A673 (cell line): ENCODE measurements around the gene SHISA5. TPM values are rescaled to one million over a fixed set of nuclear protein-coding genes. Genes with fewer than 3 reads are reported as not detected.

ENCODE experiments used
- BruUV-seq: library from RNA; stranded (reverse); fragments of 400-500 nt; replicated peaks from 2 replicates; lab custom pipeline; 2021; lab: Mats Ljungman, UMichigan
- CTCF ChIA-PET: fragments of 300-600 bp; sonication (Branson Sonifier 250); formaldehyde crosslinking; loops from one replicate; lab custom pipeline; 2022; ENCODE audit warnings: antibody characterized with exemption; lab: Charles Lee
- POLR2A ChIA-PET: fragments of 300-600 bp; sonication (Branson Sonifier 250); formaldehyde crosslinking; loops from one replicate; lab custom pipeline; 2022; ENCODE audit warnings: antibody characterized with exemption; ENCODE audit not compliant: low non-redundant PET; lab: Charles Lee
- DNase-seq: peaks from one replicate; pipeline ENCODE4 v3.0.0-alpha.2; 2015; ENCODE audit warnings: low spot score
- H3K27ac ChIP-seq: fragments of 200-600 bp; sonication (generic); 2 replicates; pipeline ENCODE4 v1.5.1; 2016; ENCODE audit warnings: mixed run types, low read depth, mild to moderate bottlenecking, mixed read lengths, antibody characterized with exemption, low read length; ENCODE audit not compliant: poor library complexity, severe bottlenecking
- H3K27me3 ChIP-seq: fragments of 200-600 bp; sonication (generic); replicated peaks from 2 replicates; pipeline ENCODE4 v1.6.1; 2017; ENCODE audit warnings: mixed run types, low read depth, mild to moderate bottlenecking, mixed read lengths, antibody characterized with exemption, low read length; ENCODE audit not compliant: insufficient read depth, poor library complexity
- H3K36me3 ChIP-seq: fragments of 200-600 bp; sonication (generic); 2 replicates; pipeline ENCODE4 v1.6.1; 2016; ENCODE audit warnings: mixed run types, mild to moderate bottlenecking, mixed read lengths, antibody characterized with exemption, low read length; ENCODE audit not compliant: insufficient read depth, poor library complexity, severe bottlenecking
- H3K4me1 ChIP-seq: fragments of 200-600 bp; sonication (generic); 2 replicates; pipeline ENCODE4 v1.6.1; 2017; ENCODE audit warnings: mixed run types, mild to moderate bottlenecking, mixed read lengths, antibody characterized with exemption, low read length; ENCODE audit not compliant: insufficient read depth, poor library complexity, severe bottlenecking
- H3K4me3 ChIP-seq: fragments of 200-600 bp; sonication (generic); 2 replicates; pipeline ENCODE4 v1.5.1; 2016; ENCODE audit warnings: low read depth, mixed run types, mild to moderate bottlenecking, mixed read lengths, low read length; ENCODE audit not compliant: poor library complexity, severe bottlenecking
- H3K9me3 ChIP-seq: fragments of 200-600 bp; sonication (generic); 2 replicates; pipeline ENCODE4 v1.6.1; 2016; ENCODE audit warnings: mixed run types, low read depth, mild to moderate bottlenecking, mixed read lengths, antibody characterized with exemption, low read length; ENCODE audit not compliant: poor library complexity, severe bottlenecking
- CTCF ChIP-seq: fragments of 300-800, 200-600 bp; sonication (generic); conservative IDR thresholded peaks from 2 replicates; pipeline ENCODE4 v1.5.1; 2017; ENCODE audit warnings: low read depth, mild to moderate bottlenecking, antibody characterized with exemption, low read length, moderate library complexity, mixed read lengths
- EZH2 ChIP-seq: fragments of 200-600 bp; sonication (generic); IDR thresholded peaks from 2 replicates; pipeline ENCODE4 v1.6.1; 2017; ENCODE audit warnings: borderline replicate concordance, low read depth, mild to moderate bottlenecking, mixed read lengths, antibody characterized with exemption, low read length; ENCODE audit not compliant: poor library complexity, severe bottlenecking
- intact Hi-C: fragments of 100-400 bp; cut with micrococcal nuclease; formaldehyde crosslinking; loops from one replicate; pipeline ENCODE4 v1.10.0; 2022; ENCODE audit not compliant: unreplicated experiment
- total RNA-seq: library from RNA; stranded (reverse); gene quantifications from 2 replicates; pipeline ENCODE4 v1.2.3, GENCODE V29; 2021

The SHISA5 gene
- total RNA-seq, 1 experiment from 2014 or later = 61.8 TPM

DNA sequence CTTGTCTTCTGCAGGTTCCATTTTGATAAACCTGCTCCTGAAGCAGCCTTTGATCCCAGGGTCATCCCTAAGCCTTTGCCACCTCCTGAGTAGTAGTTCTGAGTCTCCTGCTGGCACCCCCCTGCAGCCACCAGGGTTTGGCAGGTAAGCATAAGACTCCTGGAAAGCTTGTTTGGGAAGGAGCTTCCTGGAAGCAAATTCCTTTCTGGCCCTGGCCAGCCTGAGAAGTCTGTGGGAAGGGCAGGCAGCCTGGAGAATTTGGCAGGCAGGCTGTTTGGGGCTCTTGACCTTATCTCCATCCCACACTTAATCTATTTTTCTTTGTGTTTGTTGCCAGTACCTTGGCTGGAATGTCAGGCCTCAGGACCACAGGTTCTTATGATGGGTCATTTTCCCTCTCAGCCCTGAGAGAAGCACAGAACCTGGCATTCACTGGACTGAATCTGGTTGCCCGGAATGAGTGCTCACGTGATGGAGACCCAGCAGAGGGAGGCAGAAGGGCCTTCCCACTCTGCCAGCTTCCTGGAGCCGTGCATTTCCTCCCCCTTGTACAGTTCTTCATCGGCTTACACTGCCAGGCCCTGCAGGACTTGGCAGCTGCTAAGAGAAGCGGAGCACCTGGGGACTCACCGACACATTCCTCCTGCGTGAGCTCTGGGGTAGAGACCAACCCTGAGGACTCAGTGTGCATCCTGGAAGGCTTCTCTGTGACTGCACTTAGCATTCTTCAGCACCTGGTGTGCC is 44.0 kb downstream of the SHISA5 start:
- H3K27me3 ChIP-seq = no peaks in the 10 kb centered on the region
- ChIA-PET POLR2A (no interaction called here), CTCF (no interaction called here)
- peaks cover 10% of the 10 kb centered on the region for H3K36me3 ChIP-seq
- no peaks in the 10 kb centered on the region for H3K9me3 ChIP-seq
- H3K4me3 ChIP-seq = no peak overlapping the region
- H3K4me1 ChIP-seq = no peaks in the 10 kb centered on the region
- DNase-seq = no peak
- TF ChIP-seq EZH2 = no peak
- no TSS peak for BruUV-seq
- H3K27ac ChIP-seq = no peak overlapping the region
- intact Hi-C loops = no loop called here

GRCh38 chr3:48459331-48459730 is 44.6 kb downstream of the SHISA5 start:
- Histone ChIP-seq H3K9me3 (no peaks in the 10 kb centered on the region), H3K4me3 (no peak overlapping the region), H3K27me3 (no peaks in the 10 kb centered on the region), H3K36me3 (peaks cover 10% of the 10 kb centered on the region), H3K4me1 (no peaks in the 10 kb centered on the region), H3K27ac (no peak overlapping the region)
- no TSS peak for BruUV-seq
- intact Hi-C loops = no loop called here
- ChIA-PET CTCF (no interaction called here), POLR2A (no interaction called here)
- TF ChIP-seq EZH2 (no peak), CTCF (no peak)
- DNase-seq = no peak

GRCh38 chr3:48456456-48456855 is 47.5 kb downstream of the SHISA5 start:
- DNase-seq = peak; percentile 72
- Histone ChIP-seq H3K4me3 (no peak overlapping the region), H3K36me3 (peaks cover 10% of the 10 kb centered on the region), H3K27ac (no peak overlapping the region), H3K27me3 (no peaks in the 10 kb centered on the region), H3K9me3 (no peaks in the 10 kb centered on the region), H3K4me1 (no peaks in the 10 kb centered on the region)
- POLR2A ChIA-PET = no interaction called here
- no TSS peak for BruUV-seq
- no peak for TF ChIP-seq CTCF
- intact Hi-C loops = no loop called here
- CTCF ChIA-PET = interaction anchor here (0.7 kb wide), 1 partner anchor 42 kb away, joined by 4 read pairs; no protein-coding TSS in a partner anchor

DNA sequence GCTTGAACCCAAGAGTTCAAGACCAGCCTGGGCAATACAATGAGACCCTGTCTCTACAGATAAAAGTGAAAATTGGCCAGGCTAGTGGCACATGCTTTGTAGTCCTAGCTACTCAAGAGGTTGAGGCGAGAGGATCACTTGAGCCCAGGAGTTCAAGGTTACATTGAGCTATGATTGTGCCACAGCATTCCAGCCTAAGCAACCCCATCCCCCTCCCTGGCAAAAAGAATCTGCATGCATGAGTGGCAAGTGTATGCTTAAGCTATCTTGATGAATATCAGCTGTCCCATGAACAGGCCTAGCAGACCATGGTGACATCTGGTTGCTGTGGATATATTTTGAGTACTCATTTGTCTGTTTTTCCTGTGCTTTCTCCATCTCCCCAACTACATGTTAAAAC is 52.7 kb downstream of the SHISA5 start:
- no peaks in the 10 kb centered on the region for H3K27me3 ChIP-seq
- TF ChIP-seq EZH2 (no peak), CTCF (no peak)
- H3K4me3 ChIP-seq = no peak overlapping the region
- no peaks in the 10 kb centered on the region for H3K4me1 ChIP-seq
- H3K9me3 ChIP-seq = no peaks in the 10 kb centered on the region
- H3K27ac ChIP-seq = no peak overlapping the region
- BruUV-seq = no TSS peak
- ChIA-PET CTCF (no interaction called here), POLR2A (no interaction called here)
- intact Hi-C loops = no loop called here
- H3K36me3 ChIP-seq = no peaks in the 10 kb centered on the region
- no peak for DNase-seq
